Lower lobe of right lung (tissue), 2 donors: ENCODE results near the gene ADAMTS17. TPM values are rescaled to one million over a fixed set of nuclear protein-coding genes. Genes with fewer than 3 reads are reported as not detected.

Experiments
- ATAC-seq, 2 donors: fragments of 200-7000 bp; cut with Tn5 transposase; one replicate each; pipeline ENCODE4 v1.9.1; 2020 to 2022; ENCODE audit warnings: mild to moderate bottlenecking in 2 of 2, moderate library complexity in 2 of 2
- DNase-seq: peaks from one replicate; pipeline ENCODE4 v3.0.0-alpha.2; 2020
- H3K27ac ChIP-seq: fragments of 200-600 bp; one replicate; pipeline ENCODE4 v1.8.0; 2022
- H3K27me3 ChIP-seq: fragments of 200-600 bp; one replicate; pipeline ENCODE4 v1.8.0; 2022; ENCODE audit warnings: low read depth
- H3K36me3 ChIP-seq: fragments of 200-600 bp; one replicate; pipeline ENCODE4 v1.8.0; 2022; ENCODE audit warnings: mild to moderate bottlenecking
- H3K4me1 ChIP-seq: fragments of 200-600 bp; one replicate; pipeline ENCODE4 v1.8.0; 2022
- H3K4me3 ChIP-seq: fragments of 200-600 bp; one replicate; pipeline ENCODE4 v1.8.0; 2022; ENCODE audit warnings: mild to moderate bottlenecking
- H3K9me3 ChIP-seq: fragments of 200-600 bp; one replicate; pipeline ENCODE4 v1.8.0; 2022
- intact Hi-C: fragments of 100-400 bp; cut with DNase I; formaldehyde crosslinking; loops from one replicate; pipeline ENCODE4 v1.11.0; 2022
- total RNA-seq: library from RNA; stranded (reverse); fragmentation: NEBNext Ultra II Directional; extraction: Animal tissue kit (Norgen Biotek cat#: 25700); gene quantifications from one replicate; pipeline ENCODE4 v1.2.1, GENCODE V29; 2021
- TF ChIP-seq, protein P1 (sequence below): fragments of 200-600 bp; IDR thresholded peaks from one replicate; pipeline ENCODE4 v1.8.0; 2022; ENCODE audit warnings: antibody characterized with exemption, mild to moderate bottlenecking
- donor health status: DM: no; HTN: yes; CAD: no; lungs with severe emphysema.

The ADAMTS17 gene
- total RNA-seq, 1 donor from 2014 or later: 3.0 TPM

- DNase-seq (no peak), ATAC-seq (no peak)
- H3K9me3 ChIP-seq: peaks cover 22% of the 10 kb centered on the region
- H3K27ac ChIP-seq: no peak overlapping the region
- TF ChIP-seq, protein P1, sequence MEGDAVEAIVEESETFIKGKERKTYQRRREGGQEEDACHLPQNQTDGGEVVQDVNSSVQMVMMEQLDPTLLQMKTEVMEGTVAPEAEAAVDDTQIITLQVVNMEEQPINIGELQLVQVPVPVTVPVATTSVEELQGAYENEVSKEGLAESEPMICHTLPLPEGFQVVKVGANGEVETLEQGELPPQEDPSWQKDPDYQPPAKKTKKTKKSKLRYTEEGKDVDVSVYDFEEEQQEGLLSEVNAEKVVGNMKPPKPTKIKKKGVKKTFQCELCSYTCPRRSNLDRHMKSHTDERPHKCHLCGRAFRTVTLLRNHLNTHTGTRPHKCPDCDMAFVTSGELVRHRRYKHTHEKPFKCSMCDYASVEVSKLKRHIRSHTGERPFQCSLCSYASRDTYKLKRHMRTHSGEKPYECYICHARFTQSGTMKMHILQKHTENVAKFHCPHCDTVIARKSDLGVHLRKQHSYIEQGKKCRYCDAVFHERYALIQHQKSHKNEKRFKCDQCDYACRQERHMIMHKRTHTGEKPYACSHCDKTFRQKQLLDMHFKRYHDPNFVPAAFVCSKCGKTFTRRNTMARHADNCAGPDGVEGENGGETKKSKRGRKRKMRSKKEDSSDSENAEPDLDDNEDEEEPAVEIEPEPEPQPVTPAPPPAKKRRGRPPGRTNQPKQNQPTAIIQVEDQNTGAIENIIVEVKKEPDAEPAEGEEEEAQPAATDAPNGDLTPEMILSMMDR: no peak
- no peaks in the 10 kb centered on the region for H3K4me1 ChIP-seq
- intact Hi-C loops: no loop called here
- no peak overlapping the region for H3K4me3 ChIP-seq
- no peaks in the 10 kb centered on the region for H3K27me3 ChIP-seq
- no peaks in the 10 kb centered on the region for H3K36me3 ChIP-seq
Observed at GRCh38 chr15:100124936-100125335, 216.8 kb downstream of the ADAMTS17 start.

DNA sequence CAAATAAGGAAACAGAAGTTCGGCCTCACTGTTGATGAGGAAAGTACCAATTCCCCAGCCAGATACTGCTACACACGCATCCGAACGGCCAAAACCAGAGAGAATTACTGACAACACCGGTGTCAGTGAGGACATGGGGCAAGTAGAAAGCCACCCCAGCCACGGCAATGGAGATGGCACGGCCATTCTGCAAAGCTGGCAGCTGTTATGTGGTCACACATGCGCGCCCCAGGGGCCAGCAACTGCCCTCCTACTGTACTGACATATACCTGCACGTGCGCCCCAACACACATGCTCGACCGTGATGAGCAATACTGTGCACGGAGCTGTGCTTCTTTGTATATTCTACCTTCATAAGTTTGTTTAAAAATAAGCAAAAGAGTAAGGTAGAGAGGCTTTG, 217.4 kb downstream of the ADAMTS17 start:
- no peak overlapping the region for H3K27ac ChIP-seq
- DNase-seq: no peak
- TF ChIP-seq, protein P1: no peak

GRCh38 chr15:100123611-100124010, 218.2 kb downstream of the ADAMTS17 start:
- Histone ChIP-seq H3K27me3 (no peaks in the 10 kb centered on the region), H3K27ac (no peak overlapping the region), H3K4me3 (no peak overlapping the region), H3K4me1 (no peaks in the 10 kb centered on the region), H3K36me3 (no peaks in the 10 kb centered on the region), H3K9me3 (peaks cover 22% of the 10 kb centered on the region)
- TF ChIP-seq, protein P1: no peak
- DNase-seq (no peak), ATAC-seq (no peak)
- intact Hi-C loops: no loop called here

More for the DNA sequence above, 217.4 kb downstream of the ADAMTS17 start:
- intact Hi-C loops: no loop called here
- Histone ChIP-seq H3K9me3 (peaks cover 22% of the 10 kb centered on the region), H3K27me3 (no peaks in the 10 kb centered on the region), H3K4me1 (no peaks in the 10 kb centered on the region), H3K36me3 (no peaks in the 10 kb centered on the region), H3K4me3 (no peak overlapping the region)
- ATAC-seq: no peak

DNA sequence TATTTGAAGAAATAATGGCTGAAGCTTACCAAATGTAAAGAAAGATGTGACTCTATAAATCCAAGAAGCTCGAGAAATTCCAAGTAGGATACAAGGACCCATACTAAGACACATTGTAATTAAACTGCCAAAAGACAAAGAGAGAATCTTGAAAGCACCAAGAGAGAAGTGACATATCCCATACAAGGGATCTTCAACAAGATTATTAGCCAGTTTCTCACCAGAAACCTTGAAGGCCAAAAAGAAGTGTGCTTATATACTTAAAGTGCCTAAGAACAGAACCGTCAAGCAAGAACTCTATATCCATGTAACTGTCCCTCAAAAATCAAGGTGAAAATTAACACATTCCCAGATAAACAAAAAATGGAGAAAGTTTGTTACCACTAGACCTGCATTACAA, 220.5 kb downstream of the ADAMTS17 start:
- Histone ChIP-seq H3K4me3 (no peak overlapping the region), H3K9me3 (peaks cover 22% of the 10 kb centered on the region), H3K4me1 (no peaks in the 10 kb centered on the region), H3K36me3 (no peaks in the 10 kb centered on the region), H3K27me3 (no peaks in the 10 kb centered on the region), H3K27ac (no peak overlapping the region)
- ATAC-seq: no peak
- TF ChIP-seq, protein P1: no peak
- intact Hi-C loops: no loop called here
- DNase-seq: no peak

DNA sequence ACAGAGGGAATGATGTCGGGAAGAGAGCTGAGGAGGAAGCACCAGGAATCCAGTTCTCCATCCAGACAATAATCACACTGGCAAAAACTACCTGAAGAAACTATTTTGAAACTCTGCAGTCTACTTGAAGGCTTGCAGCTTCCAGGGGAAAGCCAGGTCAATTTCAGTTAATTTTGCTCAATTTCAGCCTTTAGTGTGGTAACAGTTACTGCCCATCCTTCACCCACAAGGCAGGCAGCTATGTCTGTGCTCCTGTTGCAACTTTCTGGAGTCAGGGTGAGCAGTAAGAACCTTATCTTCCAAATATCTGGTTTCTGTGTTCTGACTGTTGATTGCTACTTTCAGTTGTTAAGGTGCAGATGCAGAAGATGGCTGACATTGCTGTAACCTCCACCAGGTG, 221.7 kb downstream of the ADAMTS17 start:
- H3K27ac ChIP-seq: no peak overlapping the region
- ATAC-seq: no peak
- no peak for DNase-seq
- intact Hi-C loops: no loop called here
- H3K36me3 ChIP-seq: no peaks in the 10 kb centered on the region
- peaks cover 22% of the 10 kb centered on the region for H3K9me3 ChIP-seq
- peaks cover 3% of the 10 kb centered on the region for H3K4me1 ChIP-seq
- TF ChIP-seq, protein P1: no peak
- H3K27me3 ChIP-seq: no peaks in the 10 kb centered on the region
- no peak overlapping the region for H3K4me3 ChIP-seq

DNA sequence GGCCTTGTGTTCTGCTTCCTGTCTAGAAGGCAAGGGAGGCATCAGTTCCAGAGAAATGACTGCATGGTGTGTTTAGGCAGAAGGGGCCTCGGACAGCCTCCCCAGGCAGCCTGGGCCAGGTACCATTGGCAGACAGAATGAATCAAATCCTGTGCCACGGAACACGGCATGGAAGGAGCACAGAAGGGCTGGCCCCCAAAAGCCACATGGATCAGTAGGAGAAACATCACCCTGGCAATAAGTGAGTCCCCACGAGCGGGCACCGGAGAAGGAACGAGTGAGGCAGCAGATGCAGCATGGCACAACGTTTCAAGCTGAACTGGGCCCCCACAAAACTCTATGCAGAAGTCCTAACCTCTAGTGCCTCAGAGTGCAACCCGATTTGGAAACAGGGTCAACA, 223.2 kb downstream of the ADAMTS17 start:
- DNase-seq: no peak

More for the DNA sequence above, 223.2 kb downstream of the ADAMTS17 start:
- H3K9me3 ChIP-seq: peaks cover 22% of the 10 kb centered on the region
- TF ChIP-seq, protein P1: no peak
- H3K36me3 ChIP-seq: no peaks in the 10 kb centered on the region
- H3K27me3 ChIP-seq: no peaks in the 10 kb centered on the region
- ATAC-seq: no peak
- no peak overlapping the region for H3K27ac ChIP-seq
- no peak overlapping the region for H3K4me3 ChIP-seq
- intact Hi-C loops: no loop called here
- peaks cover 19% of the 10 kb centered on the region for H3K4me1 ChIP-seq
